Measurements from ENCODE around the gene LCOR.

GRCh38 chr10:96987141-96987841 lies 155.2 kb downstream of the LCOR start:
- TF ChIP-seq CTCF (IDR thresholded peaks at IDR 0.05; ENCODE audit: low read depth, low read length) (no peak), MYC (IDR thresholded peaks at IDR 0.05; ENCODE audit: low read depth, low read length) (no peak), POLR2A (IDR thresholded peaks at IDR 0.05; ENCODE audit: extremely low read depth, insufficient read length) (no peak)

All from NB4 (cell line).